HG02970 (cell line): ENCODE data around the gene ARRDC1.
"Not testable (repeated sequence)": the region's sequence is repeated elsewhere in the genome, so short reads cannot be mapped to it uniquely, and the experiment has no call there.

ENCODE experiments used
- ATAC-seq: cut with Tn5 transposase; IDR thresholded peaks from one replicate; pipeline ENCODE4 v1.9.1; 2021; ENCODE audit warnings: mild to moderate bottlenecking, moderate library complexity, moderate number of reproducible peaks; ENCODE audit not compliant: unreplicated experiment, low FRiP score

The ARRDC1 gene

GRCh38 chr9:137605121-137606004 lies at the start of gene ARRDC1:
ARRDC1 (plus strand) TSS chr9:137605686; CDS start chr9:137605718, 32 bp downstream.
- peak; percentile 87 for ATAC-seq

- ATAC-seq, result no peak
Measured at GRCh38 chr9:137556069-137556838, 49.2 kb upstream of the ARRDC1 start.

GRCh38 chr9:137558127-137558526 lies 47.4 kb upstream of the ARRDC1 start:
- no peak for ATAC-seq

GRCh38 chr9:137564134-137564533 lies 41.4 kb upstream of the ARRDC1 start:
- no peak for ATAC-seq

- no peak for ATAC-seq
Measured at GRCh38 chr9:137564817-137565411, 40.6 kb upstream of the ARRDC1 start.

GRCh38 chr9:137568445-137568844 lies 37.0 kb upstream of the ARRDC1 start:
- ATAC-seq, result not testable (repeated sequence)

- ATAC-seq, result no peak
Measured at GRCh38 chr9:137569609-137570203, 35.8 kb upstream of the ARRDC1 start.

GRCh38 chr9:137570566-137570965 lies 34.9 kb upstream of the ARRDC1 start:
- no peak for ATAC-seq

GRCh38 chr9:137574192-137574591 lies 31.3 kb upstream of the ARRDC1 start:
- ATAC-seq, result no peak

GRCh38 chr9:137575364-137575715 lies 30.1 kb upstream of the ARRDC1 start:
- no peak for ATAC-seq

GRCh38 chr9:137575716-137576411 lies 29.6 kb upstream of the ARRDC1 start:
- ATAC-seq, result no peak

GRCh38 chr9:137578518-137579258 lies 26.8 kb upstream of the ARRDC1 start, which contains the start of gene DPH7:
DPH7 (minus strand) TSS chr9:137578925; CDS start chr9:137578777, 148 bp downstream.
- ATAC-seq, result peak; percentile 77

GRCh38 chr9:137579259-137579604 lies 26.3 kb upstream of the ARRDC1 start:
- ATAC-seq, result no peak

- no peak for ATAC-seq
Measured at GRCh38 chr9:137580209-137580953, 25.1 kb upstream of the ARRDC1 start.

- ATAC-seq, result no peak
Measured at GRCh38 chr9:137580954-137581322, 24.5 kb upstream of the ARRDC1 start.

GRCh38 chr9:137581361-137582285 lies 23.9 kb upstream of the ARRDC1 start:
- no peak for ATAC-seq

- ATAC-seq, result no peak
Measured at GRCh38 chr9:137582286-137582860, 23.1 kb upstream of the ARRDC1 start.
